Mesendoderm (in vitro differentiated cells): ENCODE results near the gene SLC6A7.

Source experiments
- DNase-seq: peaks from one replicate; pipeline ENCODE4 v3.0.0; 2013
- H2AK5ac ChIP-seq: 2 replicates; pipeline ENCODE4 v1.6.1; 2013; ENCODE audit warnings: low read length, inconsistent platforms
- H2BK120ac ChIP-seq: 2 replicates; pipeline ENCODE4 v1.6.1; 2013; ENCODE audit warnings: low read depth, mild to moderate bottlenecking, low read length, moderate library complexity, mixed read lengths
- H2BK15ac ChIP-seq: replicated peaks from 2 replicates; pipeline ENCODE4 v1.6.1; 2013; ENCODE audit warnings: low read depth, mild to moderate bottlenecking, moderate library complexity
- H2BK5ac ChIP-seq: 2 replicates; pipeline ENCODE4 v1.6.1; 2013; ENCODE audit warnings: low read length, inconsistent platforms
- H3K18ac ChIP-seq: 2 replicates; pipeline ENCODE4 v1.6.1; 2013; ENCODE audit warnings: mild to moderate bottlenecking, low read length, mixed read lengths
- H3K23ac ChIP-seq: one replicate; pipeline ENCODE4 v1.6.1; 2013; ENCODE audit warnings: low read length
- H3K27ac ChIP-seq: 2 replicates; pipeline ENCODE4 v1.5.1; 2013; ENCODE audit warnings: low read depth, mild to moderate bottlenecking, inconsistent platforms, low read length, moderate library complexity
- H3K27me3 ChIP-seq: 2 replicates; pipeline ENCODE4 v1.6.1; 2013; ENCODE audit warnings: low read length, control low read depth, mild to moderate bottlenecking, inconsistent platforms; ENCODE audit not compliant: insufficient read depth, poor library complexity
- H3K36me3 ChIP-seq: 2 replicates; pipeline ENCODE4 v1.6.1; 2013; ENCODE audit warnings: low read length, inconsistent platforms; ENCODE audit not compliant: control insufficient read depth, insufficient read depth
- H3K4ac ChIP-seq: one replicate; pipeline ENCODE4 v1.6.1; 2013; ENCODE audit warnings: low read depth, mild to moderate bottlenecking, low read length, moderate library complexity
- H3K4me1 ChIP-seq: 2 replicates; pipeline ENCODE4 v1.6.1; 2013; ENCODE audit warnings: low read depth, low read length, inconsistent platforms; ENCODE audit not compliant: control insufficient read depth
- H3K4me2 ChIP-seq: 2 replicates; pipeline ENCODE4 v1.6.1; 2013; ENCODE audit warnings: low read length
- H3K4me3 ChIP-seq: 2 replicates; pipeline ENCODE4 v1.5.1; 2013; ENCODE audit warnings: mild to moderate bottlenecking, low read length
- H3K56ac ChIP-seq: one replicate; pipeline ENCODE4 v1.6.1; 2013; ENCODE audit warnings: low read length
- H3K79me1 ChIP-seq: 2 replicates; pipeline ENCODE4 v1.6.1; 2013; ENCODE audit warnings: low read length, inconsistent platforms
- H3K79me2 ChIP-seq: 2 replicates; pipeline ENCODE4 v1.6.1; 2013; ENCODE audit warnings: mild to moderate bottlenecking, low read length; ENCODE audit not compliant: control insufficient read depth, insufficient read depth
- H3K9ac ChIP-seq: 2 replicates; pipeline ENCODE4 v1.6.1; 2013; ENCODE audit warnings: low read length, inconsistent platforms
- H4K5ac ChIP-seq: one replicate; pipeline ENCODE4 v1.6.1; 2013; ENCODE audit warnings: low read length
- H4K8ac ChIP-seq: one replicate; pipeline ENCODE4 v1.6.1; 2013; ENCODE audit warnings: low read depth, mild to moderate bottlenecking, control low read depth, low read length, moderate library complexity
- WGBS: extraction: QIAGEN DNeasy Blood & Tissue Kit; methylation state at CpG from one replicate; pipeline ENCODE4 v1.1.7; 2013; ENCODE audit warnings: low lambda C conversion rate, missing lambda C conversion rate; ENCODE audit not compliant: insufficient coverage; ENCODE audit errors: extremely low coverage; 5-methylcytosine and 5-hydroxymethylcytosine counted together

SLC6A7 gene

DNA sequence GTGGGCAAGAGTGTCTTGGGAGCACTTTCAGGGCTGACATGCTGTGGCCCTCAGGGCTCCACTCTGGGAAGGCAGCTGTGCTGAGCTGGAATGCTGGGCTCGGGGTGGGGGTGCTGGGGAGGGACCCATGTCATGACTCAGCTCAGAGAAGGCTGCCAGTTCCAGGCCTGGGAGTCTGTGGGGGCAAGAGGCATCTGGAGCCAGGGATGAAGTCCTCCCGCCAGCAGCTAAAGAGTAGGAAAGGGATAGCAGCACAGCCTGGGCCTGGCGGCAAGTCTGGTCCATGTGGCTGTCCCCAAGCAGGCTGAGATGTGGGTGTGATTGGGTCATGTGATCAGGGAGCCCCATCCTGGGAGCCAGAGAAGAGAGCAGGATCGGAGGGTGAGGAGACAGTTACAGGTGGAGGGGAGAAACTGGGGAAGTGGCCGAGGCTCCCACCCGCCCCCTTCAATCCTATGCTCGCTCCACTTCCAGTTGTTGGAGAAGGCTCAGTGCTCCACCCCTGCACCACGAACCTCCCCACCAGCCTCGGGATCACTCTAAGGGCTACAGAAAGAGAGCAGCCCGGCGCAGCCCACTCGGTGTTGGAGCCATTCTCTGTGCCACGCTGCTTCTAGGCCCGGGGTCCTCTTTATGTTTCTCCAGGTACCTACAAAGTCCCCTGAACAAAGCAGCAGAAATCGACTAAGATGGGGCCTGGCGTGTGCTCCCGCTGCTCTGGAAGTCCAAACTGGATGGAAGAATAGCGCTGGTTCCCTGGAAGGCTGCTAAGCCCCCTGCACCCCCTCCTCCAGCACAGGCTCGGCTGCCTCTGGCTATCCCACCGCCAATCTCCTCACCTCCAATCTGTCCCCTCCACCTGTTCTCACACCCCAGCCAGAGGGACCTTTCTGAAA is 46.3 kb upstream of the SLC6A7 start:
- no peaks in the 10 kb centered on the region for H3K79me2 ChIP-seq
- H3K4me2 ChIP-seq: no peak overlapping the region
- H3K9ac ChIP-seq: no peak overlapping the region
- no peak overlapping the region for H2AK5ac ChIP-seq
- no peak overlapping the region for H4K5ac ChIP-seq
- no CpG with 5 or more reads among the region's 20 CpGs for WGBS
- H3K56ac ChIP-seq: peak overlapping the region; percentile 38
- no peak for DNase-seq
- no peak overlapping the region for H3K4me3 ChIP-seq
- H3K79me1 ChIP-seq: no peaks in the 10 kb centered on the region
- H2BK120ac ChIP-seq: no peak overlapping the region
- peaks cover 14% of the 10 kb centered on the region for H3K4me1 ChIP-seq
- peak overlapping the region; percentile 47 for H3K27ac ChIP-seq
- no peaks in the 10 kb centered on the region for H3K36me3 ChIP-seq
- peak overlapping the region; percentile 33 for H3K18ac ChIP-seq
- no peak overlapping the region for H4K8ac ChIP-seq
- peak overlapping the region; percentile 22 for H3K4ac ChIP-seq
- no peaks in the 10 kb centered on the region for H3K27me3 ChIP-seq
- H3K23ac ChIP-seq: no peak overlapping the region
- no peak overlapping the region for H2BK15ac ChIP-seq
- H2BK5ac ChIP-seq: peak overlapping the region; percentile 24

- H3K4me1 ChIP-seq: peaks cover 12% of the 10 kb centered on the region
- H3K23ac ChIP-seq: no peak overlapping the region
- DNase-seq: no peak
- H3K18ac ChIP-seq: peak overlapping the region; percentile 33
- peak overlapping the region; percentile 66 for H3K4ac ChIP-seq
- H3K27ac ChIP-seq: peak overlapping the region; percentile 47
- H3K79me2 ChIP-seq: no peaks in the 10 kb centered on the region
- H3K79me1 ChIP-seq: no peaks in the 10 kb centered on the region
- peak overlapping the region; percentile 38 for H3K56ac ChIP-seq
- H2BK120ac ChIP-seq: peak overlapping the region; percentile 5
- no peak overlapping the region for H4K5ac ChIP-seq
- peak overlapping the region; percentile 10 for H3K9ac ChIP-seq
- H2BK5ac ChIP-seq: peak overlapping the region; percentile 35
- H3K4me3 ChIP-seq: no peak overlapping the region
- no peak overlapping the region for H2BK15ac ChIP-seq
- H2AK5ac ChIP-seq: no peak overlapping the region
- H3K4me2 ChIP-seq: no peak overlapping the region
- no peaks in the 10 kb centered on the region for H3K36me3 ChIP-seq
- no peak overlapping the region for H4K8ac ChIP-seq
- WGBS: no CpG with 5 or more reads among the region's 14 CpGs
- no peaks in the 10 kb centered on the region for H3K27me3 ChIP-seq
Measured at GRCh38 chr5:150144246-150144801, 45.5 kb upstream of the SLC6A7 start.

DNA sequence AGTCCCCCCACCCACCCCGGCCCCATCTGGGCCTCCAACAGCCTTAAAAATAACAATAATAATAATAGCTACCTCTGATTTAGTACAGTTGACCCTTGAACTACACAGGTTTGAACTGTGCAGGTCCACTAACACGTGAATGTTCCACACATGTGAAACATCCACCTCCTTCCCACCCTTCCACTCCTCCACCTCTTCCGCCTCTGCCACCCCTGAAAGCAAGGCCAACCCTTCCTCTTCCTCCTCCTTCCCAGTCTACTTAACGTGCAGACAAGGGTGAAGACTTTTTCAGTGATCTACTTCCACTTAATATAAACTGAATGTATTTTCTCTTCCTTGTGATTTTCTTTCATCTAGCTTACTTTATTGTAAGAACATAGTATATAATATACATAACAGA is 45.0 kb upstream of the SLC6A7 start:
- Histone ChIP-seq H3K4me2 (no peak overlapping the region), H2BK120ac (no peak overlapping the region), H3K4me3 (no peak overlapping the region), H3K79me1 (no peaks in the 10 kb centered on the region), H2BK15ac (no peak overlapping the region), H3K4me1 (peaks cover 12% of the 10 kb centered on the region), H4K5ac (no peak overlapping the region), H3K18ac (peak overlapping the region; percentile 33), H3K4ac (no peak overlapping the region), H3K23ac (no peak overlapping the region), H3K27ac (peak overlapping the region; percentile 47), H3K56ac (peak overlapping the region; percentile 38), H3K36me3 (no peaks in the 10 kb centered on the region), H3K9ac (no peak overlapping the region), H4K8ac (no peak overlapping the region), H3K79me2 (no peaks in the 10 kb centered on the region), H3K27me3 (no peaks in the 10 kb centered on the region), H2AK5ac (no peak overlapping the region), H2BK5ac (peak overlapping the region; percentile 0)
- no peak for DNase-seq
- no CpG with 5 or more reads among the region's 4 CpGs for WGBS

DNA sequence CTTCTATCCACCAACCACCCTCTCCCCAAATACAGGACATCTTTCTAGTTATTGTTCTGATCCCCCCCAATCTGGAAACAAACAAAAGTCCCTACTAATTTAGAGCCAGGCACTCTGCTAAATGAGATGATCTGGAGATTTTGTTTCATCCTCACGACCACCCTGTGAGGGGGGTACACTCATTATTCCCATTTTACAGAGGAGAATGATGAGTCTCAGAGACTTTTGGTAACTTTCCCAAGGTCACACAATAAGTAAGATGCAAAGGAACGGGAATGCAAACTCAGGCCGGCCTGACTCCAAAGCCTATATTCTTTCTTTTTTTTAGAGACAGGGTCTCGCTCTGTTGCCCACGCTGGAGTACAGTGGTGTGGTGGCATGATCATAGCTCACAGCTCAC is 43.6 kb upstream of the SLC6A7 start:
- peaks cover 12% of the 10 kb centered on the region for H3K4me1 ChIP-seq
- no peak overlapping the region for H4K5ac ChIP-seq
- no CpG with 5 or more reads among the region's 5 CpGs for WGBS

DNA sequence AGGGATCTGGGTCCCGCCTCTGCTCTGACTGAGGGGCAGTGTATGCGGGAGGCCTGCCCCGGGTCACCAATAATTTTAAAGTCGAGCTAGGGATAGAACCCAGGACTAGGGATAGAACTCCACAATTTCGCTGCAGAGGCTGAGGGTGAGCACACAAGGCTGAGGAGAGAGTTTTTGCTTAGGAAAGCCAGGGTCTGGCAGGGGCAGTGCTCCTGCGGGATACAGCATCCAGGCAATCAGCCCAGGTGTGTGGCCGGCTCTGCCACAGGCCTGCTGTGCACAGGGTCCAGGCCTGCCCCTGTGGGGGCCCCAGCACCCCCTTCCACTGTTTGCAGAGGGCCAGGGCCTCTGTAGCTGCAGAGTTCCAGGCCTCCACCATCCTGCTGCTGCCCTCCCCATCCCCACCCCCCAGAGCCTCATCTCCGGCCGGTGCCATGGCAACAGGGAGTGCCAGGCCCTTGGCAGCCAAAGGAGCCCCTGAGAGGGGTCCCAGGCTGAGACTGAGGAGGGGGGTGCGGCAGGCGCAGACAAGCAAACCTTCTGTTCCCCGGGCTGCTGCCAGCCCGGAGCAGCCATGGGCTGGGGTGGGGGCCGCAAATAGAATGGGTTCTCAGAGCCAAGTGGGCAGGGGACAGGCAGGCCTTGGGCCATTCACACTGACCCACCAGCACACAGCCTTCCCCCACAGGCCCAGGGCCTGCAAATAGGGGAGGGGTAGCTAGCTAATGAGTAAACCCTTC is 42.8 kb upstream of the SLC6A7 start:
- Histone ChIP-seq H3K18ac (peak overlapping the region; percentile 10), H3K79me2 (no peaks in the 10 kb centered on the region), H3K9ac (no peak overlapping the region), H3K79me1 (no peaks in the 10 kb centered on the region), H2BK120ac (no peak overlapping the region), H3K4me1 (peaks cover 12% of the 10 kb centered on the region), H2AK5ac (peak overlapping the region; percentile 13), H3K4me2 (no peak overlapping the region), H3K23ac (no peak overlapping the region), H4K5ac (no peak overlapping the region), H3K36me3 (no peaks in the 10 kb centered on the region), H2BK15ac (no peak overlapping the region), H3K4ac (no peak overlapping the region), H3K56ac (no peak overlapping the region), H3K4me3 (no peak overlapping the region), H3K27me3 (no peaks in the 10 kb centered on the region), H2BK5ac (no peak overlapping the region), H3K27ac (no peak overlapping the region), H4K8ac (no peak overlapping the region)
- no peak for DNase-seq
- WGBS: no CpG with 5 or more reads among the region's 14 CpGs

More for the DNA sequence above, 43.6 kb upstream of the SLC6A7 start:
- Histone ChIP-seq H3K4me3 (no peak overlapping the region), H4K8ac (no peak overlapping the region), H3K79me2 (no peaks in the 10 kb centered on the region), H3K79me1 (no peaks in the 10 kb centered on the region), H3K56ac (no peak overlapping the region), H2BK15ac (no peak overlapping the region), H3K18ac (no peak overlapping the region), H2AK5ac (no peak overlapping the region), H2BK5ac (no peak overlapping the region), H3K9ac (no peak overlapping the region), H3K23ac (no peak overlapping the region), H3K27ac (no peak overlapping the region), H3K27me3 (no peaks in the 10 kb centered on the region), H3K4me2 (no peak overlapping the region), H3K4ac (no peak overlapping the region), H2BK120ac (no peak overlapping the region), H3K36me3 (no peaks in the 10 kb centered on the region)
- DNase-seq: no peak
